ENCODE results near the gene FANCC. TPM values are rescaled to one million over a fixed set of nuclear protein-coding genes. Genes with fewer than 3 reads are reported as not detected.

FANCC gene
- total RNA-seq, 4 donors from 2014 or later: 3.4 to 12.2 (median 5.6) TPM

GRCh38 chr9:95131023-95131943, 186.2 kb downstream of the FANCC start:
- no peak for TF ChIP-seq CTCF (IDR thresholded peaks at IDR 0.05; ENCODE audit: low read depth)

- TF ChIP-seq CTCF (IDR thresholded peaks at IDR 0.05; ENCODE audit: low read depth): no peak
Measured at GRCh38 chr9:95130484-95130883, 187.0 kb downstream of the FANCC start.

GRCh38 chr9:95129476-95130291, 187.8 kb downstream of the FANCC start:
- no peak for TF ChIP-seq CTCF (IDR thresholded peaks at IDR 0.05; ENCODE audit: low read depth)

- no peak for TF ChIP-seq CTCF (IDR thresholded peaks at IDR 0.05; ENCODE audit: low read depth)
Measured at GRCh38 chr9:95128177-95128524, 189.4 kb downstream of the FANCC start.

GRCh38 chr9:95127249-95128176, 190.0 kb downstream of the FANCC start:
- no peak for TF ChIP-seq CTCF (IDR thresholded peaks at IDR 0.05; ENCODE audit: low read depth)

- no peak for TF ChIP-seq CTCF (IDR thresholded peaks at IDR 0.05; ENCODE audit: low read depth)
Measured at GRCh38 chr9:95126739-95127138, 190.8 kb downstream of the FANCC start.

Data from subcutaneous adipose tissue (tissue), 4 donors.